ENCODE results near the gene RBBP6.

- TF ChIP-seq CBX8 (IDR thresholded peaks at IDR 0.05) (no peak), CTCF (IDR thresholded peaks at IDR 0.05) (no peak), MYC (IDR thresholded peaks at IDR 0.05; ENCODE audit: borderline replicate concordance, low read length) (no peak), JUN (IDR thresholded peaks at IDR 0.05) (no peak), CBX2 (IDR thresholded peaks at IDR 0.05; ENCODE audit: borderline replicate concordance, low read depth) (no peak), POLR2A (IDR thresholded peaks at IDR 0.05; ENCODE audit: low read length) (no peak), RFX5 (IDR thresholded peaks at IDR 0.05) (no peak)
- TF ChIP-seq, protein P1, sequence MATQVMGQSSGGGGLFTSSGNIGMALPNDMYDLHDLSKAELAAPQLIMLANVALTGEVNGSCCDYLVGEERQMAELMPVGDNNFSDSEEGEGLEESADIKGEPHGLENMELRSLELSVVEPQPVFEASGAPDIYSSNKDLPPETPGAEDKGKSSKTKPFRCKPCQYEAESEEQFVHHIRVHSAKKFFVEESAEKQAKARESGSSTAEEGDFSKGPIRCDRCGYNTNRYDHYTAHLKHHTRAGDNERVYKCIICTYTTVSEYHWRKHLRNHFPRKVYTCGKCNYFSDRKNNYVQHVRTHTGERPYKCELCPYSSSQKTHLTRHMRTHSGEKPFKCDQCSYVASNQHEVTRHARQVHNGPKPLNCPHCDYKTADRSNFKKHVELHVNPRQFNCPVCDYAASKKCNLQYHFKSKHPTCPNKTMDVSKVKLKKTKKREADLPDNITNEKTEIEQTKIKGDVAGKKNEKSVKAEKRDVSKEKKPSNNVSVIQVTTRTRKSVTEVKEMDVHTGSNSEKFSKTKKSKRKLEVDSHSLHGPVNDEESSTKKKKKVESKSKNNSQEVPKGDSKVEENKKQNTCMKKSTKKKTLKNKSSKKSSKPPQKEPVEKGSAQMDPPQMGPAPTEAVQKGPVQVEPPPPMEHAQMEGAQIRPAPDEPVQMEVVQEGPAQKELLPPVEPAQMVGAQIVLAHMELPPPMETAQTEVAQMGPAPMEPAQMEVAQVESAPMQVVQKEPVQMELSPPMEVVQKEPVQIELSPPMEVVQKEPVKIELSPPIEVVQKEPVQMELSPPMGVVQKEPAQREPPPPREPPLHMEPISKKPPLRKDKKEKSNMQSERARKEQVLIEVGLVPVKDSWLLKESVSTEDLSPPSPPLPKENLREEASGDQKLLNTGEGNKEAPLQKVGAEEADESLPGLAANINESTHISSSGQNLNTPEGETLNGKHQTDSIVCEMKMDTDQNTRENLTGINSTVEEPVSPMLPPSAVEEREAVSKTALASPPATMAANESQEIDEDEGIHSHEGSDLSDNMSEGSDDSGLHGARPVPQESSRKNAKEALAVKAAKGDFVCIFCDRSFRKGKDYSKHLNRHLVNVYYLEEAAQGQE (IDR thresholded peaks at IDR 0.05) = no peak
Observed at GRCh38 chr16:24544640-24545039, 5.3 kb downstream of the RBBP6 start.

Data from A549 (cell line).